Stimulated activated CD4-positive, alpha-beta T cell treated with anti-CD3 and anti-CD28 coated beads, Interleukin-4, amount 100 ng/mL, for 48 hours (primary cell): ENCODE measurements around the gene GARIN6.
"Not testable (repeated sequence)": the region's sequence is repeated elsewhere in the genome, so short reads cannot be mapped to it uniquely, and the experiment has no call there.

Experiments used
- DNase-seq, 2 donors: peaks; one replicate each; pipeline ENCODE4 v3.0.0-alpha.2; 2020; ENCODE audit warnings: low read depth in 2 of 2

The GARIN6 gene

GRCh38 chr12:99647453-99647852 lies at the start of gene GARIN6:
TSS of gene GARIN6 (plus strand) at chr12:99647753. CDS start at chr12:99648175, 422 bp downstream.
- no peak for DNase-seq

GRCh38 chr12:99598785-99599184 lies 48.8 kb upstream of the GARIN6 start:
- no peak for DNase-seq

GRCh38 chr12:99600388-99600787 lies 47.2 kb upstream of the GARIN6 start:
- no peak for DNase-seq

GRCh38 chr12:99609455-99610181 lies 37.9 kb upstream of the GARIN6 start:
- DNase-seq = no peak

GRCh38 chr12:99611117-99611516 lies 36.4 kb upstream of the GARIN6 start:
- no peak for DNase-seq

- no peak for DNase-seq
These were observed 36.0 kb upstream of the GARIN6 start for GRCh38 chr12:99611599-99611998.

GRCh38 chr12:99618657-99619056 lies 28.9 kb upstream of the GARIN6 start:
- no peak for DNase-seq

- DNase-seq = no peak
These were observed 28.0 kb upstream of the GARIN6 start for GRCh38 chr12:99619389-99620158.

GRCh38 chr12:99620159-99620479 lies 27.4 kb upstream of the GARIN6 start:
- no peak for DNase-seq

- DNase-seq = not testable (repeated sequence)
These were observed 23.0 kb upstream of the GARIN6 start for GRCh38 chr12:99624591-99624990.

GRCh38 chr12:99627459-99627858 lies 20.1 kb upstream of the GARIN6 start:
- DNase-seq = no peak

GRCh38 chr12:99644629-99645028 lies 2.9 kb upstream of the GARIN6 start:
- no peak for DNase-seq

- no peak for DNase-seq
These were observed 630 bp downstream of the GARIN6 start for GRCh38 chr12:99648183-99648582.

- no peak for DNase-seq
These were observed 2.0 kb downstream of the GARIN6 start for GRCh38 chr12:99649551-99649950.

- no peak for DNase-seq
These were observed 11.3 kb downstream of the GARIN6 start for GRCh38 chr12:99658671-99659349.

- no peak for DNase-seq
These were observed 23.1 kb downstream of the GARIN6 start for GRCh38 chr12:99670635-99671034.

GRCh38 chr12:99680276-99680675 lies 32.7 kb downstream of the GARIN6 start:
- no peak for DNase-seq

- DNase-seq = no peak
These were observed 38.6 kb downstream of the GARIN6 start for GRCh38 chr12:99686142-99686541.

GRCh38 chr12:99695050-99695449 lies 47.5 kb downstream of the GARIN6 start:
- no peak for DNase-seq
